NCI-H526 treated with DMSO at 0.1 percent for 48 hours (cell line): ENCODE data around the gene SERINC2.
"Not testable (repeated sequence)": the region's sequence is repeated elsewhere in the genome, so short reads cannot be mapped to it uniquely, and the experiment has no call there.

Source experiments
- DNase-seq: peaks from one replicate; lab custom pipeline; 2025; lab: John Stamatoyannopoulos, UW

Gene SERINC2

DNA sequence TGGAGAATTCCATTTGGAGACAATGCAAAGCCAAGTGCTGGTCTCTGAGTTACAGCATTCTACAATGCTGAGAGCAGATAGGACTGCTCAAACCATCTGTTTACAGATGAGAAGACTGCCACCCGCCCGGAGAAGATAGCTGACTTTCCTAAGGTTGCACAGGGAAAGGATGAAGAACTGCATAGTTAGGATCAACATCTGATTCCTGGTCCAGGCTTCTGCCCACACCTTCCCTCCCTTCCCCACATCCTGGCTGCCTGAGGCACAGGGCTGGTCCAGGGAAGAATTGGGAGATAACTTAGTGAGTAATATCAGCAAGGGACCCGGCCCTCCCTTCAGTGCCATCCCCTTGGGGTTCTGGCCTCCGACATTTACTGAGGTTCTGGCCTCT lies 2.0 kb downstream of the SERINC2 start:
- no peak for DNase-seq

- no peak for DNase-seq
Measured at GRCh38 chr1:31415658-31416057, 2.6 kb downstream of the SERINC2 start.

DNA sequence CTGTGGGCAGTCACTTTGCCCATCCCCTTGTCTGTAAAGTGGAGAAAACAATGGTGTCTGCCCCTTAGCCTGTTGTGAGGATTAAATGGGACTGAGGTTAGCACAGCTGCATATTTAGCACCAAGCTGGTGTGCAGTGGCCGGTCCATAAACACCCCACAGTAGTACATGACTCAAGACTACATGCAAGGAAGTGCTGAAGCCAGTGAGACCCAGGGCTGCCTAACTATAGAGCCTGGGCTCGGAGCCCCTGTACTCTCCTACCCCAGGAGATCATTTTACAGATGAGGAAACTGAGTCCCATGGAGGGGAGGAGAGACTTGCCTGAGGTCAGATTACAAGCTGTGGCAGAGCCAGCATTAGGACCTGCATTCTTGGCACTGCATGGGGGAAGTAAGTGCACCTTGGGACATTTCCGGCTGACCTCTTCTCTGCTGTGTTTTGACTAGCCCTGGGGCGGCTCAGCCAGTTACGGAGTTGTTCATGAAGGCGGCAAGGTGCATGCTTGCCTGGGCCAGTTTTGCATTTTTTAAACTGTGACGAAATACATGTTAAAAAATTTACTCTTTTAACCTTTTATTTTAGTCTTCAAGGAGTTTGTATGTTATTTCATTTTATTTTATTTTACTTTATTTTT lies 3.2 kb downstream of the SERINC2 start:
- DNase-seq: no peak

DNA sequence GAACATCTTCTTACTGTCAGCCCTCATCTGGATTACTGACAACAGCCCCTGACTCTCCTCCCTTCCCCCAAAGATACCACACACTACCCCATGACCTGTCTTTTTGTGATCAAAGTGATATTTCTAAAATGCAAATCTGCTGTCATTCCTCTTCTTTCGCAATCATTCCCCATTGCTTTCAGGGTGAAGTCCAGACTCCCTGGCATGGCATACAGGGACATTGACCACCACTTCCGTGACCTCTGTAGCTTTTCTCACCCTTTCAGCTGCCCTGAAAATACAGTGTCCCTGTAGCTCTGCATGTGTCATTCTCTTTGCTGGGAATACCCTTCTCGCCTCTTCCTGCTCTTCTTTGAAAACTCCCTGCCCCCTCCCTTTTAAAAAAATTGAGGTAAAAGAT lies 4.1 kb downstream of the SERINC2 start:
- no peak for DNase-seq

GRCh38 chr1:31418626-31419323 lies 5.8 kb downstream of the SERINC2 start:
- no peak for DNase-seq

- no peak for DNase-seq
Measured at GRCh38 chr1:31420716-31421115, 7.7 kb downstream of the SERINC2 start.

DNA sequence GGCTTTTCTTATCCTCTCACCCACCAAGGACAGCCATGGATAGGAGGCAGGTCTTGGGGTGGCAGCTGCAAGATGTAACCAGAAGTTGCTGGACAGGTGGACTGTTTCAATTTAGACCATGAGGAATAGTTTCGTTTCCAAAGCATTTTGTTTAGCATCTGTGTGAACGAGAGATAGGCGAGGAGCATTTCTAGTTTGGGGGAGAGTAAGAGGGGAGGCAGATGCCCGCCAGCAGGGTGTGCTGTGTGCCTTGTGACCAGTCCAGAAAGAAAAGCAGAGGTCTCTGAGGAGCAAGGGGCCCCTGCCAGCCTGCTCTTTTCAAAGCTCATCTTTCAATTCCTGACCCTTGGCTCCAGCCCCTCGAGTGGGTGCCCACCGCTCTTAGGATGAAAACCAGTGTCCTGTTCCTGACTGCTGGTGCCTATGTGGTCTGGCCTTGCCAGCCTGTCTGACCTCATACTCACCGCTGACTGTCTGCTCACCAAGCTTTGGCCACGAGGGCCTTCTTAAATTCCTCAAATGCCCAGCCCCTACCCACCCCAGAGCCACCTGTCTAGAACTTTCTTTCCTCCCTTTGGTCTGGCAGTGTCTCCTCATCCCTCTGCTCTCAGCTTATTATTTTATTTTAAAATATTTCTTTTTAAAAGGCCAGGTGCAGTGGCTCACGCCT lies 8.5 kb downstream of the SERINC2 start:
- DNase-seq: no peak

- DNase-seq: peak; percentile 25
Measured at GRCh38 chr1:31422505-31423319, 9.7 kb downstream of the SERINC2 start.

- DNase-seq: no peak
Measured at GRCh38 chr1:31423418-31423947, 10.5 kb downstream of the SERINC2 start.

GRCh38 chr1:31424568-31424967 lies 11.6 kb downstream of the SERINC2 start:
- no peak for DNase-seq

GRCh38 chr1:31425301-31426081 lies 12.5 kb downstream of the SERINC2 start:
- no peak for DNase-seq

DNA sequence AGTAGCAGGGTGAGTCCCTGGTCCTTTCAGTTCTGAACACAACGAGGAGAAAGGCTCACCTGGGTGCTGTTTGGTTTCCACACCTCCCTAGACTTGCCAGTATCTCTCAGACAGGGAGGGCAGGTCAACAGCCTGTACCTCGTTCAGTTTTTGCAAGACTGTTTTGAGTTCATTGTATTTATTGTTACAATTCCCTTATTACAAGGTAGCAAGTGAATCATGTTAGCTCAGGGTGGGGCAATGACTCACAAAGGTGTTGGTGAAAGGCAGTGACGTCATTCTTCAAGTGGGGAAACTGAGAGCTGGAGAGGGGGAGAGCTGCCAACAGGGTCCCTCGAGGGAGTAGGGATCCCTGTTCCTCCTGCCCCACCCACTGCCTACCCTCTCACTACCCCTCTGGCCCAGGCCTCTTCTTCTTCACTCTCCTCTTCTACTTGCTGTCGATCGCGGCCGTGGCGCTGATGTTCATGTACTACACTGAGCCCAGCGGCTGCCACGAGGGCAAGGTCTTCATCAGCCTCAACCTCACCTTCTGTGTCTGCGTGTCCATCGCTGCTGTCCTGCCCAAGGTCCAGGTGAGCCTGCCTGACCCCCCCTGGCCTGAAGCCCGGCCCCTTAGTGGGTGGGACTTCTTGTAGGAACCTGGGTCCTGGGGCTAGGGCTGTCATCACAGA lies 13.4 kb downstream of the SERINC2 start:
- no peak for DNase-seq

- no peak for DNase-seq
Measured at GRCh38 chr1:31427322-31427721, 14.3 kb downstream of the SERINC2 start.

DNA sequence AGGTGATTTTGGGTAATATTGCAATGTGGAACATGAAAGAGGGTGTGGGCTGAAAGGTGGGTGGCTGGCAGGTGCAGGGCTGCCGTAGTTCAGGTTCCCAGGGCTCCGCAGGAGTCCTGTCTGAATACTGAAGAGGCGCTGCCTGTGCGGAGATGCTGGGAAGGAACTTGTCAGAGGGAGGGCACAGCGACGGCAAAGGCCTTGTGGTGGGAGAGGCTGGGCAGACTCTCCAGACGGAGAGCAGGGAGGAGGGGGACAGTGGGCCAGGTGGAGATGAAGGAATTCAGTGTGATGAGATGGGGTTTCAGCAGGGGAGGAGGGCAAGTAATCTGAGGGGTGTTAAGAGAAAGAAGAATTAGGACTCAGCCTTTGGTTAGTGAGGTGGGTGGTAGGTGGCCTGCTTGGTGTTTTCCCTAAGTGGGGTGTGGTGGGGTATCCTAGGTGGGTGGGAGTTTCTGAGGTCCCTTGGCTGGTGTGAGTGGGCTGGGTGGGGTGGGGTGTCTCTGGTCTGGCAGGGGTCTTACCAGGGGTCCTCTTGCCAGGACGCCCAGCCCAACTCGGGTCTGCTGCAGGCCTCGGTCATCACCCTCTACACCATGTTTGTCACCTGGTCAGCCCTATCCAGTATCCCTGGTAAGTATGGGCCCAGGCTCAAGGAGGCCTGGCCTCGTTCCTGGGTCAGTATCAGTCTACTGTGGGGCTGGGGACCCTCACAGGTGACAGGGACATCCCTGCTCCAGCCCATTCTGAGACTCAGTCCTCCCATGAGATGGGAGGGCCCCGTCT lies 15.6 kb downstream of the SERINC2 start:
- DNase-seq: no peak

DNA sequence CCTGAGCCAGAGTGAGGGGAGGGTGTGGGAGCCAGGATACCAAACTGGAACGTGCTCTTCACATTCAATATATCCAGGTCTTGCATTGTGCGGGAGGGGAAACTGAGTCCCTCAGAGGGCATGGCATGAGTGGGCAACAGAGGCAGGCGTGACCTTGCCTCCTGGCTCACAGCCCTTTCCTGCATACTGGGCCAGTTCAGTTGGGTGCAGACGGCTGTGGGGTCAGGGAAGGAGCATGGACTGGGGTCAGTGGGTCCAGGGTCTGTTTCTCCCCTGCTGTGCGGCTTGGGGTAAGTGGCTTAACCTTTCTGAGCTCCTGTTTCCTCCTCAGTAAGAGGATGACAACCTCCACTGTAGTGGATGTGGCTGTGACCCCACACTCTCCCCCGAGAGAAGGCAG lies 16.6 kb downstream of the SERINC2 start:
- DNase-seq: no peak

DNA sequence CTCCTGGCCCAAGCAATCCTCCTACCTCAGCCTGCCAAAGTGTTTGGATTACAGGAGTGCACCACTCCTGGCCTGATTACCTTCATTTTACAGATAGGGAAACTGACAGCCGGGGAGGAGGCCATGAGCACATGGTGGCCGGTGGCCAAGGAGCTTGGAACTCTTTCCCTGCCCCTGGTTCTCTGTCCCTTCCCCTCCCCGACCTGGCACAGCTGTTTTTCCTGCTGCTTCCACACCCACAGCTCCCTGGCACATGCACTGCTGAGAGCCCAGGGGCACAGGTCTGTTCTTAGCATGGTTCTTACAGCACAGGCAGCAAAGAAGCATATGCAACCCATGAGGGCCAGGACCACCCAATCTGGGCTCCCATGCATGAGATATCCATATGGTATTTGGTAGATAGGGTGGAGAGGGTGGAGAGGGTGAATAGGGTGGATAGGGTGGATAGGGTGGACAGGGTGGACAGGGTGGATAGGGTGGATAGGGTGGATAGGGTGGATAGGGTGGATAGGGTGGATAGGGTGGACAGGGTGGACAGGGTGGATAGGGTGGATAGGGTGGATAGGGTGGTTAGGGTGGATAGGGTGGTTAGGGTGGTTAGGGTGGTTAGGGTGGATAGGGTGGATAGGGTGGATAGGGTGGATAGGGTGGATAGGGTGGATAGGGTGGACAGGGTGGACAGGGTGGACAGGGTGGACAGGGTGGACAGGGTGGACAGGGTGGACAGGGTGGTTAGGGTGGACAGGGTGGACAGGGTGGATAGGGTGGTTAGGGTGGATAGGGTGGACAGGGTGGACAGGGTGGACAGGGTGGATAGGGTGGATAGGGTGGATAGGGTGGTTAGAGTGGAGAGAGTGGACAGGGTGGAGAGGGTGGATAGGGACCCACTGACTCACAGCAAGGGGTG lies 18.6 kb downstream of the SERINC2 start:
- DNase-seq: not testable (repeated sequence)

GRCh38 chr1:31432592-31433395 lies 19.8 kb downstream of the SERINC2 start:
- no peak for DNase-seq

DNA sequence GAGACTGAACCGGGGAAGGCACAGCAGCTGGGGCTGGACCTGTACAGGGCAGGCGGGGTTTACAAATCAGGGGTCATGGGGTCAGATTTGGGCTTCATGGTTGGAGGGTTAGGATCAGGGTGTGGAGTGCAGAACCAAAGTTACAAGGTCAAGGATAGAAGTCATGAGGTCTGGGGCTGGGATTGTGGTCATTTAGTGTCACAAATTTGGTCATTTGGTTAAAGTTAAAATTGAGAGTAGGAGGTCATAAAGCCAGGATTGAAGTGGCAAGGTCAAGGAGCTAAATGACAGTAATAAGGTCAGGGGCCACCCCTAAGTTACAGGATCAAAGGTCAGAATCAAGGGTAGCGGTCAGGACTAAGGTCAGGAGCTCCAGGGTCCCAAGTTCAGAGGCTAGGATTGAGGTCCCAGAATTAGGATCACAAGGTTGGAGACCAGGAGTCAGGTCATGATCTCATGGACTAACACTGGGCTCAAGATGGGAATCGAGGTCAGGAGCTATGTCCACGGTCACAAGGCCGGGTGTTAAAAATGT lies 20.4 kb downstream of the SERINC2 start:
- DNase-seq: no peak
